GM18907 (cell line): ENCODE results near the gene ACTL6B.
A peak's percentile ranks its signal among the peaks of the same experiment; 100 is the strongest.

Experiments used
- ATAC-seq: cut with Tn5 transposase; IDR thresholded peaks from one replicate; pipeline ENCODE4 v1.9.1; 2021; ENCODE audit warnings: mild to moderate bottlenecking, moderate library complexity; ENCODE audit not compliant: unreplicated experiment

Gene ACTL6B

DNA sequence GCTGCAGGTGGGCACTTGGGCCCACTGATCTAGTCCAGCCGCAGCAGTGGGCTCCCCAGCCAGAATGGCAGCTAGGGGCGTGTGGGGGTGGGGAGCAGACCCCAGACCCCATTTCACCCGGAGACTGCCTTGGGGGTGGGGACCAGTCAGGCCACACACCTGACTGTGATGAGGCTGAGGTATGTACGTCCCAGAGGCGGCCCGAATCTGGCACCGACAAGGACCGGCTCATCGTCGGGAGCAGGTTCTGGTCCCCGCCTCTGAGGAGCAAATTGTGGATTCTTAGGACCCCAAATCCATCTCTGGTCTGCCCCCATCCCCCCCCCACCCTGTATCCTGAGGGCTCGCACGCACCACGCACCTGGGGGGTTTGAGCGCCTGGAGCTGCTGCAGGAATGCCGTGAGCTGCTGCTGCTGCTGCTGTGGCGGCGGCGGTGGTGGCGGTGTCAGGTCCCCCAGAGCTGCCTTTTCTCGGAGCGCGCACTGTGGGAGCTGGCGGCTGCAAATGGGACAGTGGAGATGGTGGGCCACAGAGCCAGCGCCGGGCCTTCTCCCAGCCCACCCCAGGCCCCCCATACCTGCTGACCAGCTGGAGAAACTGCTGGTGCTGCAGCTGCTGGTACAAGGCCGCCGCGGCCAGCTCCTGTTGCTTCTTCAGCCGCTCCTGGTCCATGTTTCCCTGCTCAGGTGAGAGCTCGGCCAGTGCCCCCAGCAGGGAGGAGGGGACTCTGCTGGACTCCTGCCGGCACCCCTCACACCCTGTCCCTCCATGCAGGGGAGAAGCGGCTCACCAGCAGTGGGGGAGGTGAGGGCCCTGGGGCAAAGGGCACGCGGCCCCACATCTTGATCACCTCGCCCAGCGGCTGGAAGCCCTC is 27.6 kb upstream of the ACTL6B start:
- ATAC-seq = no peak

GRCh38 chr7:100682991-100683658 is 26.9 kb upstream of the ACTL6B start:
- ATAC-seq = no peak

DNA sequence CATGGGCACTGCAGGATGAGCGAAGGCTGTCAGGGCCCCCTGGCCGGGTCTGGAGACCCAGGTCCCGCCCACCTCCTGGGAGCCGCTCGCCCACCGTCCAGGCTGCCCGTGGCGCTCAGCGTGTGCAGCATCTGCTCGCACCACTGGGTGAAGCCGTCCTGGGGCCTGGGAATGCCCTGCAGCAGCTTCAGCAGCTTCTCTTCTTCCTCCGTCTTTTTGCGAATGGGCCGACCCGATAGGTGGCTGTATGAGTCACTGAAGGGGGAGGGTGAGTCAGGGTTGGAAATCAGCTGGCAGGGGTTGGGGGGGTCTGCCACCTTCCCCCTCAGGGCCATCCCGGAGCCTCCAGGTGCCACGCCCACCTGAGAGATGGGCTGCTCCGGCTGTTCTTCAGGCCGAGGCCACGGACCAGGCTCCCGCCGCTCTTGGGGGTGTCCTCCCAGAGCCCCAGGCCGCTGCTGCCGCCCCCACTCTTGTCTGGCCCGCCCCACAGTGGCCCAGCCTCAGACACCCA is 26.0 kb upstream of the ACTL6B start:
- ATAC-seq = no peak

GRCh38 chr7:100681491-100682227 is 25.4 kb upstream of the ACTL6B start:
- ATAC-seq = no peak

DNA sequence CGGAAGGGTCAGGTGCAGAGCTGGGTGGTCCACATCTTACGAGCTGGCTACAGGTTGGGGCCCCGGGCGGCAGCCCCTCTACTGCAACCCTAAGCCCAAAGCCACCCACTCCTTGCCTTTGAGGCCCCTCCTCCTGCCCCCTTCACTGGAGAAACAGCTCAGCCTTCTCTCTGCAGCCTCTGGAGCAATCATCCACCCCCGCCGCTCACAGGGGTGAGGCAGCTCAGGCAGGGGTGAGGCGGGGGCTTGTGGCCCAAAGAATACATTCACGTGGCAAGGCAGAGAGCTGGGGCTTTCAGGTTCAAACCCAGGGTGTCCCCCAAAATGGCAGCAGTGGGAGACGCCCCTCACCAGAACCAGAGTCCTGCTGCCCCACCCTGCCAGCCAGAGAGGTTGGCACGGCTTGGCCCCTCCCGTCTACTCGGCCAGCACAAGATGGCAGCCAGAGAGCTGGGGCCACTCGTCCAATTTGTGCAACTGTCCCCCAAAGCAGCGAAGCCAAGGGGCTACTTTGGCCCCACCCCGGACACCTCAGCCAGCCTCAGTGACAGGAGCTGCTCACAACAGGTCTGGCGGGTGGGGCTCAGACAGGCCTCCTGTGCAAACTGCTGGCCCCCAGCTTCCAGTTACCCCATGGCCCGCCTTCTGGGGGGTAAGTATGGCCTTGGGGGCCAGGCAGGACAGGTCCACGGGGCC is 24.5 kb upstream of the ACTL6B start:
- ATAC-seq = no peak

DNA sequence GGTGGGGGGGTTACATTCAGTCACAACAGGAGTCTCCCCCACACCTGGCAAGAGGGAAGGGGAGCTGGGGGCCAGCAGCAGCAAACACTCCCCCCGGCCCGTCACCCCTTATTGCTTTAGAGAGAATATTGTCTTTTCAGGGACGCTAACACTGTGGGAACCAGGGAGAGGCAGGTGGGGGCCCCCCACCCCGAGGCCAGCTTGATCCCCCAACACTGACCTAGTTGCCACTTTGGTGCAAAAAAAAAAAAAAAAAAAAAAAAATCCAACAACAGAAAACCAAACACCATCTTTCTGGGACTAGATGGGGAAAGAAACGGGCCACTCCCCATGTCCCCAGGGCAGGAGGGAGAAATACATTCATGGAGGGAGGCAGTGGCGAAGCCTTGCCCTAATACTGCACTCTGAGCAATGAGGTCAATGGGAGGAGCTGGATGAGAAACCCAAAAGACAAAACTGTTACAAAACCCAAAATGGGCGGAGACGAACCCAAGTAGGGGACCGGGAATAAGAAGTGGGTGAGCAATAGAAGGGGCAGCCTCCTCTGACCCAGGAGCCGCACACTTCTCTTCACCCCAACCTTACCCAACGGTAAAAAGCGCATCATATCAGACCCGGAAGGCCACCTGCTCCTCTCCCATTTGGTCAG is 23.8 kb upstream of the ACTL6B start:
- ATAC-seq = no peak

DNA sequence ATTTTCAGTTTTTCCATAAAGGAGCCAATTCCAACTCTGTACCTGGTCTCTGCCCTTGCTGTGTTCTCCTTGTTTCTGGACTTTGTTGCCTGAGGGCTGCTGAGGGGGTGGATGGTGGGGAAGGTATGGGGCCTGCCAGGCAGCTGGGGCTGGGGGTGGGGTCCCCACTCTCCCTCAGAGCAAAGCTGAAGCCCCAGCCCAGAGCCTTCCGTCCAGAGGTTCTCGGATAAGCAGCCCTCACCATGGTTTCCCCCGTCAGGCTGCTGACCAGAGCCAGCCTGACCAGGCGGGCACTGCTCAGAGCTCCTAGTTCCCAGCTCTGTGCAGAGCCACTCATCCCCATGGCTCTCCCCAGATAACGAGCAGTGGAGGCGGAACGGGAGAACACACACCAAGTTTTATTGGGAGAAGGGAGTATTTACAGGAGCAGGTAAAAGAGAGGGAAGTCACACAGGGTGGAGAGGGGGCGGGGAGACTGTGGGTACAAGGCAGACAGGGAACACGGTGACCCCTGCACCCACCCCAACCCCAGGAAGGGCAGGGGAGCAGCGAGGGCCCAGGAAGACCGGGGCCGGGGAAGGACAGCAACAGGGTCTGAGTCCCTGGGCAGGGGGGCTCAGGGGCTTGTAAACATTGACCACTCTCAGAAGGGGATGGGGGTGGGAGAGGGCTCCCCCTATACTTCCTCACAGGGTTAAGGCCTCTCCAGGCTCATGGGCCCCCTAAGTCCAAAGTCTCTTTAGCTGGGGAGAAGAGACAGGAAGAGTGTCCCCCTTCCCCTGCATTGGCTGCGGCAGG is 23.1 kb upstream of the ACTL6B start:
- no peak for ATAC-seq

DNA sequence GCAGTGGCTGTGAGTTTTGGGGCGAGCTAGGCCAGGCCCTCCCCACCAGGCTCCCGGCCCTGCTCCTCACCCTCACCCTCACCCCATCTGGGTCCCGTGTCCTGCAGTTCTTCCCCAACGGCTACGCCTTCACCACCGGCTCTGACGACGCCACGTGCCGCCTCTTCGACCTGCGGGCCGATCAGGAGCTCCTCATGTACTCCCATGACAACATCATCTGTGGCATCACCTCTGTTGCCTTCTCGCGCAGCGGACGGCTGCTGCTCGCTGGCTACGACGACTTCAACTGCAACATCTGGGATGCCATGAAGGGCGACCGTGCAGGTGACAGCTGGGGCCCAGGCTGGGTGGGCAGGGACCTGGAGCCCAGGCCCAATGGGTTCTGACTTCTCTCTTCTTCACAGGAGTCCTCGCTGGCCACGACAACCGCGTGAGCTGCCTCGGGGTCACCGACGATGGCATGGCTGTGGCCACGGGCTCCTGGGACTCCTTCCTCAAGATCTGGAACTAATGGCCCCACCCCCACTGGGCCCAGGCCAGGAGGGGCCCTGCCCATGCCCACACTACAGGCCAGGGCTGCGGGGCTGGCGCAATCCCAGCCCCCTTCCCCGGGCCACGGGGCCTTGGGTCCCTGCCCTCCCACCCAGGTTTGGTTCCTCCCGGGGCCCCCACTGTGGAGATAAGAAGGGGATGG is 22.2 kb upstream of the ACTL6B start:
- no peak for ATAC-seq

DNA sequence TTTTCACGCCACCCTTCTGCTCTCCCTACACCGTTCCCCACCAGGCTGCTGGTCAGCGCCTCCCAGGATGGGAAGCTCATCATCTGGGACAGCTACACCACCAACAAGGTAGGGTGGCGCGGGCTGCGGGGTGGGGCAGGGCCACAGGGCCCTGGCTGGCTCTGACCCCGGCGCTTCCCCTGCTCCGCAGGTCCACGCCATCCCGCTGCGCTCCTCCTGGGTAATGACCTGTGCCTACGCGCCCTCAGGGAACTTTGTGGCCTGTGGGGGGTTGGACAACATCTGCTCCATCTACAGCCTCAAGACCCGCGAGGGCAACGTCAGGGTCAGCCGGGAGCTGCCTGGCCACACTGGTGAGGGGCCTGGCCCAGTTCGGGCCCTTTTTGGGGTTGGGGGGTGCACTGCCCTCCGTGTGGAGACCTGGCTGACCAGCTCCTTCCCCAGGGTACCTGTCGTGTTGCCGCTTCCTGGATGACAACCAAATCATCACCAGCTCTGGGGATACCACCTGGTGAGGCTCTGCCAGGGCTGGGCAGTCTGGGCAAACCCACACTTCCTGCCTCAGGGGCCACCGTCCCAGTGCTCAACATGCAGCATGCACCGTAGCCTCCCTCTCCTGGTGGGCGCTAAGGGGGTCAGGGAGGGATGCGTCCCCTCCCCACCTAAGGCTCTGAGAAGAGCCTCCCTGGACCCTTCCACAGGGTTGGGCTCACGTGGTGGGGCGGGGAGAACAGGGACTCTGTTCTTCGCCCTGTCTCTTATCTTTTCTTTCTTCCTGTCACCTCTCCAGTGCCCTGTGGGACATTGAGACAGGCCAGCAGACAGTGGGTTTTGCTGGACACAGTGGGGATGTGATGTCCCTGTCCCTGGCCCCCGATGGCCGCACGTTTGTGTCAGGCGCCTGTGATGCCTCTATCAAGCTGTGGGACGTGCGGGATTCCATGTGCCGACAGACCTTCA is 21.3 kb upstream of the ACTL6B start:
- no peak for ATAC-seq

DNA sequence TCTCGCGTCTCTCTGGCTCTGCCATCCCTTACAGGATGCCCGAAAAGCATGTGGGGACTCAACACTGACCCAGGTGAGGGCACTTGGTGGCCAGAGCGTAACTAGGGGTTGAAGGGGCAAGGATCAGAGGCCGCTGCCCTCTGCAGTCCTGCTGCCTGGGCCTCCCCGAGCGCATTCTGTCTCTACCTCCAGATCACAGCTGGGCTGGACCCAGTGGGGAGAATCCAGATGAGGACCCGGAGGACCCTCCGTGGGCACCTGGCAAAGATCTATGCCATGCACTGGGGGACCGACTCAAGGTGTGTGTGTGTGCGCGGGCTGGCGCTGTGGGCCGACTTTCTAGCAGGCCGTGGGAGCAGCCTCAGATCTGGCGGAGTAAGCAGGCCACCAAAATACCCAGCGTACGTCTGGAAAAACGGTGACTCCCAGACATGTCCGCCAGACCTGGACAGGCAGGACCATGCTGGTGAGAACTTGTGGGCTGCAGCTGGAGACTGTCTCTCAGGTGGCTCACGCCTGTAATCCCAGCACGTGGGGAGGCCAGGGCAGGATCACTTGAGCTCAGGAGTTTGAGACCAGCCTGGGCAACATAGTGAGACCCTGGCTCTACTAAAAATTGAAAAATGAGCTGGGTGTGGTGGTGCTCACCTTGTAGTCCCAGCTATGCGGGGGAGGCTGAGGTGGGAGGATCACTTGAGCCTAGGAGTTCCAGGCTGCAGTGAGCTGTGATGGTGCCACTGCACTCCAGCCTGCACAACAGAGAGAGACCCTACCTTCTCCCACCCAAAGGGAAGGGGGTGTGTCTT is 20.5 kb upstream of the ACTL6B start:
- ATAC-seq = no peak

DNA sequence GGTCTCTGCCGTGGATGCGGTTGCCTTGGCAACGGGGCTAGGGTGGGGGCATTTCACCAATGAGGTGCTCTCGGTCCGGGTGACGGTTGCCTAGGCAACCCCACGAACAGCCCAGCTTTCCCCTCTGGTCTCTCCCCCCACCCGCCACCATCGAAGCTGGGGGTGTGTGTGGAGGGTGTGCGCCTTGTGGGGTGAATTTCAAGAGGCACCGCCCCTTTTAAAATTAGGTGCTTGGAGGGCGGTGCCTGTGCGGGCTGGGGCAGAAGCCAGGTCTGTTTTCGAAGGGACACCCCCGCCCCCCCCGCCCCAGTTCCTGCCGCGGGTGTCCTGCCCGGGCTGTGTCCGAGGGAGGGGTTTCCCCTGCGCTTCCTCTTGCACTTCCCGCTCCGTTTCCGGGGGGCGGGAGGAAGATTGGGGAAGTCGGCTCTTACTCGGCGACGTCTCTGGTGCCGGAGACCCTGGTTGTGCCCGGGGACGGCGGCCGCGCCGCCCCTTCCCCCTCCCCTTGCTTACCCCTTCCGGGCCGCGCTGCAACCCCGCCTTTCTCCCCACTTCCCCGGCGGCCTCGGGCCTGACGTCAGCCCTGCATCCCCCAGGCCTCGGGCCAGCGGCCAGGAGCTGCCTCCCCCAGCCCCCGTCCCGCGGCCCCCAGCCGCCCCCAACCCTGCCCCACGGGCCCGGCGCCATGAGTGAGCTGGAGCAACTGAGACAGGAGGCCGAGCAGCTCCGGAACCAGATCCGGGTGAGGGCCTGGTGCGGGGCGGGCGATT is 19.5 kb upstream of the ACTL6B start:
- ATAC-seq = peak; percentile 35

- ATAC-seq = no peak
Observed at GRCh38 chr7:100675105-100675451, 18.8 kb upstream of the ACTL6B start.

DNA sequence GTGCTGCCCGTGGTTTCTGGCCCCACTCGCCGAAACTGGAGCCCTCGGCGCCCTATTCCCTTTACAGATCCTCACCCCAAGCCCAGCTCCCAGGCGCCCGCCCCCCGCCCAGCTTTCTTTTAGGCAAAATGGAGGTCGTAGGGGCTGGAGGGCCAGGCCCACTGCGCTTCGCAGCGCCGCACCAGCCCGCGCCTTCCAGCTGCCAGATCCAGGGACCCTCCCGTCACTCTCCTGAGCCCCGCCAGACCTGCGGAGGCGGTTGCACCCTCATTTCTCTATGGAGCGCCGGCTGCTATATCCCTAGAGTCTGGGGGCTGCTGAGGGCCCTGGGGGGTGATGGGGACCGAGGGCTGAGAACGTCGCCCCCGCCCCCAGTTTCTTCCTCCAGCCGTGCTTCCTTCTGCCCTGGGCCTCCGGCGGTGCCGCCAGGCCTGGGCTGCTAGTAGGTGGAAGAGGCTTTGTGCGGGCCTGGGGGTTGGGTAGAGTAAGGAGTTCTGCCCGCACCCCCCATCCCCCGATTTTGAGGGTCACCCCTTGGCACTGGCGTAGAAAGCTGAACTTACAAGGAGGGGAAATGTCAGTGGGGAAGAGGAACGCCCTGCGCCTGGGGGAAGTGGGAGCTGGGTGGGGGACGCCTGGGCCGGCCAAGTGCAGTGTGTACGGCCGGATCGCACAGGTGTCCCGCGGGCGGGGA is 18.3 kb upstream of the ACTL6B start:
- ATAC-seq = no peak

GRCh38 chr7:100673942-100674410 is 17.7 kb upstream of the ACTL6B start:
- ATAC-seq = peak; percentile 10

DNA sequence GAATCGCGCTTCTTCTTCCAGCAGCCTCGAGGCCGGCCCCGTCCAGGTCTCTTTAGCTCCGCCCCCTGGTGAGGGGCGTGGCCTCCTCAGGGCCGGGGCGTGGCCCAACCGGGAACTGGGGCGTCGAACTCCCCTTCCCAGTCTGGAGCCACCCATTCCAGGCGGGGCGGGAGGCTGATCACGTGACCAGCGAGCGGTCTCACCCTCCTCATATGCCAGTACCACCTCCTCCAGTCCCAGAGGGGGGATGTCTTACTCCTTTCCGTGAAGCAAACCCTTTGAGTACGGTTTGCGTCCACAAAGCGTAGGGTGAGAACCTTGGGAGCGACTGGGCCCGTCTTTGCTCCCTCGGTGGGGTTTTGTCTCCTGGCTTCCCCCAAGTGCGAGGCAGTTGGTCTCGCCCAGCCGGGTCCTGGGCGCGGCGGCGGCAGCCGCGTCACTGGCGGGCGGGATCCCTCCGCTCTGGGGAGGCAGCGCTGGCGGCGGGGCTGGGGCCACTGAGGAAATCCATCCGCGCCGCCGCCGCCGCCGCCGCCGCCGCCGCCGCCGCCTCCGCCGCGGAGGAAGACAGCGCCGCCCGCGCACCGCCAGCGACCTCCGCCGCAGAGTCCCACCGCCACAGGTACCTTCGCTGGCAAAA is 17.2 kb upstream of the ACTL6B start, which contains the start of gene GNB2:
TSS of gene GNB2 (plus strand) at position 439 of the 640 bp plus-strand sequence. CDS start 2,526 bp downstream, outside the sequence.
- ATAC-seq = peak; percentile 71
